Erythroblast (primary cell): ENCODE results near the gene ZDHHC16.

Experiments used
- GATA1 ChIP-seq: IDR thresholded peaks from 2 replicates; pipeline ENCODE4 v1.6.1; 2011; ENCODE audit warnings: low read depth, mild to moderate bottlenecking, control low read depth, low read length, moderate library complexity
- POLR2A ChIP-seq: IDR thresholded peaks from 2 replicates; pipeline ENCODE4 v1.6.1; 2011; ENCODE audit warnings: mild to moderate bottlenecking, low read length

DNA sequence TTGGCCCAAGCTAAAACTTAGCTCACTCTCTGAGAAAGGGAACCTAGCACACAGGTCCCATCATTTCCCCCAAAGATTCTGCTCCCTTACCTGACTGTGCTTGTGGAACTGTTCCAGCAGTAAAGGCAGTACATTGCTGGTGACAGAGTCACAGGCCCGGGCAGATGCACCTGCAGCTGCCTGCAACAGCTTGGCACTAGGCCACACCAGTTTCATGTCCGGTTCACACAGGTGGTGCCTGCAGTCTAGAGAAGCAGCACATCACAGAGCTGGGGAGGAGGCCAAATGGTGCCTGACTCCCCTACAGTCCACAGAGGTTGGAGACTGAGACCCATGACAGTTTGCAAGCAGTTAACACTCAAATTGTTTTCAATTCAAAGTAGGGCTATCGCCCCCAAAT lies 22.2 kb downstream of the ZDHHC16 start:
- TF ChIP-seq POLR2A (no peak), GATA1 (no peak)
